ENCODE data around the gene BMP8A.
A peak's percentile ranks its signal among the peaks of the same experiment; 100 is the strongest.

The BMP8A gene

GRCh38 chr1:39528082-39528481 is 36.6 kb downstream of the BMP8A start:
- no peak overlapping the region for H3K9ac ChIP-seq (ENCODE audit: insufficient read length, low read depth)

GRCh38 chr1:39529901-39530535 is 38.6 kb downstream of the BMP8A start:
- Histone ChIP-seq H3K36me3 (ENCODE audit: insufficient read depth, insufficient read length, low read length) (peaks cover 80% of the 10 kb centered on the region), H3K27me3 (ENCODE audit: insufficient read depth, insufficient read length) (no peaks in the 10 kb centered on the region), H3K9me3 (ENCODE audit: insufficient read depth, low read length) (no peaks in the 10 kb centered on the region), H3K4me3 (ENCODE audit: insufficient read length, low read depth) (no peak overlapping the region), H3K4me1 (ENCODE audit: insufficient read depth, insufficient read length) (no peaks in the 10 kb centered on the region), H3K9ac (ENCODE audit: insufficient read length, low read depth) (no peak overlapping the region)
- no peak for DNase-seq (ENCODE audit: low read depth, low spot score)
- no peak for TF ChIP-seq YY1 (IDR thresholded peaks at IDR 0.05; ENCODE audit: insufficient read depth, insufficient read length)
- no peak for TF ChIP-seq ZNF274 (IDR thresholded peaks at IDR 0.05; ENCODE audit: low read depth, low read length)
- TF ChIP-seq SUZ12 (IDR thresholded peaks at IDR 0.05; ENCODE audit: extremely low read depth, insufficient read depth, insufficient read length) = no peak

More at GRCh38 chr1:39528082-39528481, 36.6 kb downstream of the BMP8A start:
- Histone ChIP-seq H3K4me1 (ENCODE audit: insufficient read depth, insufficient read length) (peaks cover 1% of the 10 kb centered on the region), H3K27me3 (ENCODE audit: insufficient read depth, insufficient read length) (no peaks in the 10 kb centered on the region), H3K9me3 (ENCODE audit: insufficient read depth, low read length) (no peaks in the 10 kb centered on the region), H3K4me3 (ENCODE audit: insufficient read length, low read depth) (no peak overlapping the region), H3K36me3 (ENCODE audit: insufficient read depth, insufficient read length, low read length) (peaks cover 81% of the 10 kb centered on the region)
- DNase-seq (ENCODE audit: low read depth, low spot score) = no peak
- TF ChIP-seq ZNF274 (IDR thresholded peaks at IDR 0.05; ENCODE audit: low read depth, low read length) (no peak), YY1 (IDR thresholded peaks at IDR 0.05; ENCODE audit: insufficient read depth, insufficient read length) (no peak), SUZ12 (IDR thresholded peaks at IDR 0.05; ENCODE audit: extremely low read depth, insufficient read depth, insufficient read length) (no peak)

- Histone ChIP-seq H3K9me3 (ENCODE audit: insufficient read depth, low read length) (no peaks in the 10 kb centered on the region), H3K36me3 (ENCODE audit: insufficient read depth, insufficient read length, low read length) (peaks cover 78% of the 10 kb centered on the region), H3K27me3 (ENCODE audit: insufficient read depth, insufficient read length) (no peaks in the 10 kb centered on the region), H3K9ac (ENCODE audit: insufficient read length, low read depth) (no peak overlapping the region), H3K4me1 (ENCODE audit: insufficient read depth, insufficient read length) (no peaks in the 10 kb centered on the region), H3K4me3 (ENCODE audit: insufficient read length, low read depth) (no peak overlapping the region)
- no peak for DNase-seq (ENCODE audit: low read depth, low spot score)
- TF ChIP-seq SUZ12 (IDR thresholded peaks at IDR 0.05; ENCODE audit: extremely low read depth, insufficient read depth, insufficient read length) = no peak
- TF ChIP-seq ZNF274 (IDR thresholded peaks at IDR 0.05; ENCODE audit: low read depth, low read length) = no peak
- no peak for TF ChIP-seq YY1 (IDR thresholded peaks at IDR 0.05; ENCODE audit: insufficient read depth, insufficient read length)
Measured at GRCh38 chr1:39531526-39531925, 40.1 kb downstream of the BMP8A start.

- H3K9me3 ChIP-seq (ENCODE audit: insufficient read depth, low read length) = no peaks in the 10 kb centered on the region
- no peak for DNase-seq (ENCODE audit: low read depth, low spot score)
- no peak for TF ChIP-seq YY1 (IDR thresholded peaks at IDR 0.05; ENCODE audit: insufficient read depth, insufficient read length)
- no peak for TF ChIP-seq SUZ12 (IDR thresholded peaks at IDR 0.05; ENCODE audit: extremely low read depth, insufficient read depth, insufficient read length)
- no peak for TF ChIP-seq ZNF274 (IDR thresholded peaks at IDR 0.05; ENCODE audit: low read depth, low read length)
- peaks cover 74% of the 10 kb centered on the region for H3K36me3 ChIP-seq (ENCODE audit: insufficient read depth, insufficient read length, low read length)
- no peak overlapping the region for H3K4me3 ChIP-seq (ENCODE audit: insufficient read length, low read depth)
- H3K9ac ChIP-seq (ENCODE audit: insufficient read length, low read depth) = no peak overlapping the region
- no peaks in the 10 kb centered on the region for H3K4me1 ChIP-seq (ENCODE audit: insufficient read depth, insufficient read length)
- H3K27me3 ChIP-seq (ENCODE audit: insufficient read depth, insufficient read length) = no peaks in the 10 kb centered on the region
Measured at GRCh38 chr1:39533442-39533841, 42.0 kb downstream of the BMP8A start.

GRCh38 chr1:39538531-39539251 is 47.3 kb downstream of the BMP8A start:
- TF ChIP-seq YY1 (IDR thresholded peaks at IDR 0.05; ENCODE audit: insufficient read depth, insufficient read length) (no peak), ZNF274 (IDR thresholded peaks at IDR 0.05; ENCODE audit: low read depth, low read length) (no peak), SUZ12 (IDR thresholded peaks at IDR 0.05; ENCODE audit: extremely low read depth, insufficient read depth, insufficient read length) (no peak)
- DNase-seq (ENCODE audit: low read depth, low spot score) = no peak
- H3K9ac ChIP-seq (ENCODE audit: insufficient read length, low read depth) = no peak overlapping the region
- H3K36me3 ChIP-seq (ENCODE audit: insufficient read depth, insufficient read length, low read length) = peaks cover 74% of the 10 kb centered on the region
- no peak overlapping the region for H3K4me3 ChIP-seq (ENCODE audit: insufficient read length, low read depth)
- H3K27me3 ChIP-seq (ENCODE audit: insufficient read depth, insufficient read length) = no peaks in the 10 kb centered on the region
- peaks cover 3% of the 10 kb centered on the region for H3K4me1 ChIP-seq (ENCODE audit: insufficient read depth, insufficient read length)
- H3K9me3 ChIP-seq (ENCODE audit: insufficient read depth, low read length) = no peaks in the 10 kb centered on the region

- H3K27me3 ChIP-seq (ENCODE audit: insufficient read depth, insufficient read length) = no peaks in the 10 kb centered on the region
- peaks cover 3% of the 10 kb centered on the region for H3K4me1 ChIP-seq (ENCODE audit: insufficient read depth, insufficient read length)
- H3K4me3 ChIP-seq (ENCODE audit: insufficient read length, low read depth) = no peak overlapping the region
- peaks cover 69% of the 10 kb centered on the region for H3K36me3 ChIP-seq (ENCODE audit: insufficient read depth, insufficient read length, low read length)
- TF ChIP-seq SUZ12 (IDR thresholded peaks at IDR 0.05; ENCODE audit: extremely low read depth, insufficient read depth, insufficient read length) (no peak), ZNF274 (IDR thresholded peaks at IDR 0.05; ENCODE audit: low read depth, low read length) (no peak), YY1 (IDR thresholded peaks at IDR 0.05; ENCODE audit: insufficient read depth, insufficient read length) (no peak)
- DNase-seq (ENCODE audit: low read depth, low spot score) = peak; percentile 54
- H3K9ac ChIP-seq (ENCODE audit: insufficient read length, low read depth) = no peak overlapping the region
- no peaks in the 10 kb centered on the region for H3K9me3 ChIP-seq (ENCODE audit: insufficient read depth, low read length)
Measured at GRCh38 chr1:39539252-39539790, 47.9 kb downstream of the BMP8A start.

- peaks cover 71% of the 10 kb centered on the region for H3K36me3 ChIP-seq (ENCODE audit: insufficient read depth, insufficient read length, low read length)
- H3K4me1 ChIP-seq (ENCODE audit: insufficient read depth, insufficient read length) = peaks cover 3% of the 10 kb centered on the region
- H3K27me3 ChIP-seq (ENCODE audit: insufficient read depth, insufficient read length) = no peaks in the 10 kb centered on the region
- DNase-seq (ENCODE audit: low read depth, low spot score) = no peak
- H3K4me3 ChIP-seq (ENCODE audit: insufficient read length, low read depth) = no peak overlapping the region
- TF ChIP-seq YY1 (IDR thresholded peaks at IDR 0.05; ENCODE audit: insufficient read depth, insufficient read length) (no peak), ZNF274 (IDR thresholded peaks at IDR 0.05; ENCODE audit: low read depth, low read length) (no peak), SUZ12 (IDR thresholded peaks at IDR 0.05; ENCODE audit: extremely low read depth, insufficient read depth, insufficient read length) (no peak)
- no peaks in the 10 kb centered on the region for H3K9me3 ChIP-seq (ENCODE audit: insufficient read depth, low read length)
- no peak overlapping the region for H3K9ac ChIP-seq (ENCODE audit: insufficient read length, low read depth)
Measured at GRCh38 chr1:39540504-39541031, 49.1 kb downstream of the BMP8A start.
